Neural cell (in vitro differentiated cells): Measurements from ENCODE around the gene OTUB2.

Experiments
- CTCF ChIP-seq: fragments of 450-650 bp; IDR thresholded peaks from 2 replicates; pipeline ENCODE4 v1.5.1; 2014; ENCODE audit warnings: antibody characterized with exemption, mild to moderate bottlenecking, moderate library complexity; ENCODE audit not compliant: poor library complexity, severe bottlenecking
- EP300 ChIP-seq: fragments of 450-650 bp; conservative IDR thresholded peaks from 2 replicates; pipeline ENCODE4 v1.6.1; 2014; ENCODE audit warnings: antibody characterized with exemption, mild to moderate bottlenecking, moderate library complexity; ENCODE audit not compliant: poor library complexity, severe bottlenecking
- EZH2 ChIP-seq: fragments of 200-600, 300-800 bp; shearing (Covaris generic), sonication (generic); IDR thresholded peaks from 2 replicates; pipeline ENCODE4 v1.6.1; 2014; ENCODE audit warnings: antibody characterized with exemption, low read length, borderline replicate concordance, mild to moderate bottlenecking; ENCODE audit not compliant: insufficient read depth, poor library complexity, severe bottlenecking
- POLR2AphosphoS5 ChIP-seq: IDR thresholded peaks from 2 replicates; pipeline ENCODE4 v1.6.1; 2012
- RAD21 ChIP-seq: fragments of 450-650 bp; conservative IDR thresholded peaks from 2 replicates; pipeline ENCODE4 v1.6.1; 2014; ENCODE audit warnings: antibody characterized with exemption, mild to moderate bottlenecking, moderate library complexity
- REST ChIP-seq: IDR thresholded peaks from 2 replicates; pipeline ENCODE4 v1.6.1; 2012; ENCODE audit warnings: borderline replicate concordance
- TAF1 ChIP-seq: IDR thresholded peaks from 2 replicates; pipeline ENCODE4 v1.6.1; 2012; ENCODE audit warnings: low read depth

- TF ChIP-seq EP300 (no peak), CTCF (no peak), REST (no peak), POLR2AphosphoS5 (no peak), TAF1 (no peak), RAD21 (no peak), EZH2 (no peak)
These were observed 5.1 kb upstream of the OTUB2 start for GRCh38 chr14:94021001-94021400.
